GM13977 (cell line): ENCODE measurements around the gene FCRL5.

Source experiments
- DNase-seq: peaks from one replicate; pipeline ENCODE4 v3.0.0; 2012; ENCODE audit warnings: low spot score
- in situ Hi-C: fragments of 300-500 bp; cut with MboI; formaldehyde crosslinking; loops from one replicate; pipeline ENCODE4 v1.12.0; 2022; ENCODE audit warnings: low sequenced_read_pairs, low pct_unique_long_range_greater_than_20kb, mixed read lengths, inconsistent platforms; ENCODE audit not compliant: unreplicated experiment
- TF ChIP-seq, protein P1 (sequence below): IDR thresholded peaks from 2 replicates; pipeline ENCODE4 v1.5.1; 2012; ENCODE audit warnings: mild to moderate bottlenecking, control low read depth; ENCODE audit not compliant: insufficient read depth; ENCODE audit errors: extremely low read depth, missing control alignments

FCRL5 gene

GRCh38 chr1:157466011-157466410 lies 86.3 kb downstream of the FCRL5 start:
- no peak for DNase-seq
- in situ Hi-C loops = no loop called here
- TF ChIP-seq, protein P1, sequence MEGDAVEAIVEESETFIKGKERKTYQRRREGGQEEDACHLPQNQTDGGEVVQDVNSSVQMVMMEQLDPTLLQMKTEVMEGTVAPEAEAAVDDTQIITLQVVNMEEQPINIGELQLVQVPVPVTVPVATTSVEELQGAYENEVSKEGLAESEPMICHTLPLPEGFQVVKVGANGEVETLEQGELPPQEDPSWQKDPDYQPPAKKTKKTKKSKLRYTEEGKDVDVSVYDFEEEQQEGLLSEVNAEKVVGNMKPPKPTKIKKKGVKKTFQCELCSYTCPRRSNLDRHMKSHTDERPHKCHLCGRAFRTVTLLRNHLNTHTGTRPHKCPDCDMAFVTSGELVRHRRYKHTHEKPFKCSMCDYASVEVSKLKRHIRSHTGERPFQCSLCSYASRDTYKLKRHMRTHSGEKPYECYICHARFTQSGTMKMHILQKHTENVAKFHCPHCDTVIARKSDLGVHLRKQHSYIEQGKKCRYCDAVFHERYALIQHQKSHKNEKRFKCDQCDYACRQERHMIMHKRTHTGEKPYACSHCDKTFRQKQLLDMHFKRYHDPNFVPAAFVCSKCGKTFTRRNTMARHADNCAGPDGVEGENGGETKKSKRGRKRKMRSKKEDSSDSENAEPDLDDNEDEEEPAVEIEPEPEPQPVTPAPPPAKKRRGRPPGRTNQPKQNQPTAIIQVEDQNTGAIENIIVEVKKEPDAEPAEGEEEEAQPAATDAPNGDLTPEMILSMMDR = no peak
